Activated T-cell treated with anti-CD3 and anti-CD28 coated beads, Interleukin-2, amount 50 U/mL, for 1 hour (primary cell): ENCODE data around the gene OR5AK2.
"Not testable (repeated sequence)": the region's sequence is repeated elsewhere in the genome, so short reads cannot be mapped to it uniquely, and the experiment has no call there.

Experiments
- DNase-seq: peaks from one replicate; pipeline ENCODE4 v3.0.0-alpha.2; 2020

OR5AK2 gene

GRCh38 chr11:56988614-56989013, at the start of gene OR5AK2:
Gene OR5AK2, plus strand, starts transcription at chr11:56988914. Its CDS starts 0 bp downstream, at chr11:56988914.
- DNase-seq = no peak

- DNase-seq = not testable (repeated sequence)
Observed at GRCh38 chr11:56945526-56945925, 43.2 kb upstream of the OR5AK2 start.

- no peak for DNase-seq
Observed at GRCh38 chr11:56948991-56949515, 39.7 kb upstream of the OR5AK2 start.

DNA sequence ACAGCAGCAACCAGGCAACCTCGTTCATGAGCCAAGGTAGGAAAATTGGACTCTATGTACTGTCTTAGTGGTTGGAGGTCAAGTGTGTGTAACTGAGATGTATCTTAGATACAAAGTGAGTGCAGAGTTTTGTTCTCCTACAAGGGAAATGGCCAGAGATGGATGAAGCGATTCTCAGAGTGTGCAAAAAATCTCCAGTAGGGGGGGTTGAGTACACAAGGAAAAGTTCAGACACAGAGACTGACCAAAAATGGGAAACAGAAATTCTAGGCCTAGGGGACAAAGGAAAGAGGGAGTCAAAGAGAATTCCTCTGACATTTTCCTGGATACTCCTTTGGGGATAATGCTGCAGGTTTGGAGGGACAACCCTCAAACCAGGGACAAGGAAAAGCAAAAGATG, 38.2 kb upstream of the OR5AK2 start:
- no peak for DNase-seq

GRCh38 chr11:56953907-56954306, 34.8 kb upstream of the OR5AK2 start:
- DNase-seq = not testable (repeated sequence)

GRCh38 chr11:56961609-56962008, 27.1 kb upstream of the OR5AK2 start:
- DNase-seq = no peak

DNA sequence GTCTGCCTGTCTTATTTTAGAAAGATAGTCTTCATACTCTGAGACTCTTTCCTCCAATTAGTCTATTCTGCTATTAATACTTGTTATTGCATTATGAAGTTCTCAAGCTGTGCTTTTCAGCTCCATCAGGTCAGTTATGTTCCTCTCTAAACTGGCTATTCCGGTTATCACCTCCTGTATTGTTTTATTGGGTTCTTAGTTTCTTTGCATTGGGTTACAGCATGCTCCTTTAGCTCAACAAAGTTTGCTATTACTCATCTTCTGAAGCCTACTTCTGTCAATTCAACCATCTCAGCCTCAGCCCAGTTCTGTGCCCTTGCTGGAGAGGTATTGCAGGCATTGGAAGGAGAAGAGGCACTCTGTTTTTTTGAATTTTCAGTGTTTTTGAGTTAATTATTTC, 21.0 kb upstream of the OR5AK2 start:
- no peak for DNase-seq

- DNase-seq = no peak
Observed at GRCh38 chr11:56968524-56968923, 20.2 kb upstream of the OR5AK2 start.

GRCh38 chr11:56977314-56977713, 11.4 kb upstream of the OR5AK2 start:
- DNase-seq = no peak

- no peak for DNase-seq
Observed at GRCh38 chr11:56990702-56991101, 2.0 kb downstream of the OR5AK2 start.

- DNase-seq = no peak
Observed at GRCh38 chr11:56994532-56994931, 5.8 kb downstream of the OR5AK2 start.

DNA sequence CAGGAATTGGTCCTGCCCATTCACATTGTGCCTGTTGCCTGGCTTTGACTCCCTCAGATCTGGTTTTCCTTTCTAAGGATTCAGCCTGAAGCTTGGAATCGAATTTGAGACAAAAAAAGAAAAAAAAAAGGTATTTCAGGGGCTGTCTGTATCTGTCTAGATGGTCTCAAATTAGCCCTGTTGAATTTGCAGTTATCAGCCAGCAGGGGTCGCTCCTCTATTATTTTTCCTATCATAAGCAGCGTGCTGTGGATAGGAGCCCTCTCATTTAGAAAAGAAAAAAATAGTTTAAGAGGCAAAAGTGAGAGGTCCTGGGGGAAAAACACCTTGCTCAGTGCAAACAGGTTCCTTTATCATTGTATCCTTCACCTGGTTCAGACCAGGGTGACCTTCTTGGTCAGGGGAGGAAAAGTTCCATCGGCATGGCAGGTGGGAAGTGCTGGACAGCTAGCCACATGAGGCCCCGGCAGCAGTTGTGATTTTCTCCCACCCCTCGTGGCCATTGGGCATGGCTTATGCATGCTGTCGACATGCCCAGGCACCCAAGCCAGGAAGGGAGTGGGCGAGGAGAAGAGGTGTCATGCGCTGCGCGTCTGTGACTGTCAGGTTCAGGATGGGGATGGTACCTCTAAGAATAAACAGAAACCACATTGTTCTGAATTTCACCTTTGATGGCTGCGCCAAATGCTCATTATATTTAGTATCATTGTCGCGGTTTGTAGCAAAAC, 13.1 kb downstream of the OR5AK2 start:
- DNase-seq = no peak

DNA sequence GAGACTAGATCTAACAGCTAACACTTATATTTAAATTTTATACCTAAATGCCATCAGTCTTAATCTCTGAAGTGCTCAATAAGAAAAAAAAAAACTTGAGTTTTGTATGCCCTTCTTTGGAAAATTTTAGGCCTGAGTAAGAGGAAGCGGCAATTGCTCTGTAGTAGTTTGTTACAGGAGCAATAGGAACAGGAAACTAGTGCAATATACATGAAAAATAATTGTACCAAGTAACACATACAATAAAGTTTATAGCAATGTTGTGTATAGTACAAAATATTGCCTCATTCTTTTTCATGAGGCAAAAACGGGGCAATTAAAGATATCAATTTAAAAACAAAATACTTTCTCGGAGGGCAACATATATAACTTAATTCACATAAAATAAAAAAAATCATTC, 19.7 kb downstream of the OR5AK2 start:
- no peak for DNase-seq

DNA sequence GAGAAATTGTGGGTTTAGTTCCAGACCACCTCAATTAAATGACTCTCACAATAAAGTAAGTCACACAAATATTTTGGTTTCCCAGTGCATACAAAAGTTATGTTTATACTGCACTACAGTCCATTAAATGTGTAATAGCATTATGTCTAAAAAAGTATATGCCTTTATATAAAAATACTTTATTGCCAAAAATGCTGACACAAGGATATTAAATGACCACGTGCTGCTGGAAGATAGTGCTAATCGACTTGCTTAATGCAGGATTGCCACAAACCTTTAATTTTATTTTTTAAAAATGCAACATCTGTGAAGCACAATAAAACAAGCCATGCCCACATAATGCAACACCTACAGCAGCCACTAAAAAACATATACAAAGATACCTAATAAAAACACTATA, 27.0 kb downstream of the OR5AK2 start:
- no peak for DNase-seq

DNA sequence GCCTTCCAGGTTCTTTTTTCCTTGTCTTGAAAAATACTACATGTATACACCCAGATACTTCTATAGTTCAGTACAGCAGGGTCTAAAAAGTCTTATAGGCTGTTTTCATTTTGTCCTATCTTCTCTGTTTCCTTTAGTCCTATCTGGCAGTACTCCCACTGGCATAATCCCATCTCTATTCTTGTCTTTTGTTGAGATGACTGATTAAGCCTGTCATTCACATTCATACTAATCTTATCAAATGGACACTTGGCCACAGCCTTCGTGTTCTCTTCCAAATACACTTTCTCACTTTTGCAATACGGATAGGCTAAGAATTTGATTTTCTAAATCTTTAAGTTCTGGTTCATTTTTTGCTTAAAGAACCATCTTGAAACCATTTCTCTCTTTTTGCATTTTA, 42.8 kb downstream of the OR5AK2 start:
- DNase-seq = no peak
